B cell (primary cell): ENCODE data around the gene PRKCA. TPM values are rescaled to one million over a fixed set of nuclear protein-coding genes. Genes with fewer than 3 reads are reported as not detected.

Experiments used
- ATAC-seq: fragments of 200-7000 bp; cut with Tn5 transposase; one replicate; pipeline ENCODE4 v1.10.0; 2021; ENCODE audit warnings: low read depth, mild to moderate bottlenecking, moderate number of reproducible peaks, moderate library complexity
- CTCF ChIA-PET: fragments of 350-600 bp; sonication (Branson Sonifier 250); formaldehyde crosslinking; loops from one replicate; lab custom pipeline; 2021; ENCODE audit warnings: antibody characterized with exemption, inconsistent platforms; lab: Charles Lee
- POLR2A ChIA-PET: fragments of 350-600 bp; sonication (Branson Sonifier 250); formaldehyde crosslinking; loops from one replicate; lab custom pipeline; 2021; ENCODE audit warnings: antibody characterized with exemption; lab: Charles Lee
- DNase-seq: peaks from one replicate; pipeline ENCODE4 v3.0.0; 2013
- H2AFZ ChIP-seq: 2 replicates; pipeline ENCODE4 v1.6.1; 2012; ENCODE audit warnings: mild to moderate bottlenecking, low read depth, low read length; ENCODE audit not compliant: insufficient read depth, poor library complexity, severe bottlenecking
- H3K27ac ChIP-seq, 2 donors: 1 replicate in 1 of 2; 2 replicates in 1 of 2; pipeline ENCODE4 v1.5.1; 2012 to 2013; ENCODE audit warnings: low read length in 2 of 2, mild to moderate bottlenecking in 2 of 2, moderate library complexity in 1 of 2
- H3K27me3 ChIP-seq, 4 experiments: fragments of 200-600 bp in 1 of 4; sonication (generic) in 1 of 4; replicated peaks in 1 of 4; 1 replicate in 2 of 4; 2 replicates in 2 of 4; pipeline versions ENCODE4 v1.6.1 to v1.7.0; 2013 to 2016; ENCODE audit warnings: low read length in 3 of 4, mild to moderate bottlenecking in 2 of 4, mixed read lengths in 1 of 4, moderate library complexity in 1 of 4; ENCODE audit not compliant: insufficient read depth in 4 of 4, control insufficient read depth in 3 of 4; ENCODE audit errors: control extremely low read depth in 1 of 4
- H3K36me3 ChIP-seq, 2 experiments: replicated peaks in 1 of 2; 1 replicate in 1 of 2; 2 replicates in 1 of 2; pipeline versions ENCODE4 v1.6.1 to v1.7.1; 2013; ENCODE audit warnings: low read length in 1 of 2; ENCODE audit not compliant: insufficient read depth in 2 of 2, control insufficient read depth in 1 of 2; ENCODE audit errors: control extremely low read depth in 1 of 2, extremely low read depth in 1 of 2
- H3K4me1 ChIP-seq, 2 donors: fragments of 200-600 bp in 1 of 2; sonication (generic) in 1 of 2; 1 replicate in 1 of 2; 2 replicates in 1 of 2; pipeline versions ENCODE4 v1.5.1 to v1.6.1; 2013 to 2017; ENCODE audit warnings: low read length in 2 of 2; ENCODE audit not compliant: control insufficient read depth in 2 of 2, insufficient read depth in 2 of 2
- H3K4me2 ChIP-seq: replicated peaks from 2 replicates; pipeline ENCODE3; 2012; ENCODE audit warnings: mild to moderate bottlenecking, low read depth, low read length; ENCODE audit not compliant: poor library complexity, severe bottlenecking
- H3K4me3 ChIP-seq, 5 experiments: fragments of 200-600 bp in 1 of 5; sonication (generic) in 1 of 5; 1 replicate in 3 of 5; 2 replicates in 2 of 5; pipeline versions ENCODE4 v1.5.1 to v1.7.0; 2011 to 2016; ENCODE audit warnings: low read length in 4 of 5, mild to moderate bottlenecking in 4 of 5, low read depth in 2 of 5, control low read depth in 1 of 5, moderate library complexity in 1 of 5; ENCODE audit not compliant: insufficient read depth in 1 of 5; ENCODE audit errors: control extremely low read depth in 1 of 5, extremely low read depth in 1 of 5
- H3K79me2 ChIP-seq: fragments of 200-600 bp; sonication (generic); one replicate; pipeline ENCODE4 v1.6.0; 2016; ENCODE audit warnings: low read length; ENCODE audit not compliant: control insufficient read depth, insufficient read depth
- H3K9ac ChIP-seq: fragments of 200-600 bp; sonication (generic); 2 replicates; pipeline ENCODE4 v1.6.1; 2017; ENCODE audit warnings: mild to moderate bottlenecking, low read length, moderate library complexity
- H3K9me3 ChIP-seq, 3 donors: one replicate each; pipeline versions ENCODE4 v1.6.1 to v1.7.1; 2013; ENCODE audit warnings: low read length in 2 of 3; ENCODE audit not compliant: control insufficient read depth in 2 of 3, insufficient read depth in 1 of 3; ENCODE audit errors: control extremely low read depth in 1 of 3
- H4K20me1 ChIP-seq: 2 replicates; pipeline ENCODE4 v1.6.0; 2012; ENCODE audit warnings: mild to moderate bottlenecking, low read length; ENCODE audit not compliant: insufficient read depth, control insufficient read depth, poor library complexity, severe bottlenecking
- H3K27ac Mint-ChIP-seq: one replicate; pipeline ENCODE4 v1.8.0; 2021; ENCODE audit warnings: mixed read lengths
- H3K27me3 Mint-ChIP-seq: one replicate; pipeline ENCODE4 v1.8.0; 2021; ENCODE audit warnings: mixed read lengths
- H3K4me1 Mint-ChIP-seq: one replicate; pipeline ENCODE4 v1.8.0; 2021; ENCODE audit warnings: mixed read lengths
- H3K4me3 Mint-ChIP-seq: one replicate; pipeline ENCODE4 v1.8.0; 2021; ENCODE audit warnings: mixed read lengths
- H3K9me3 Mint-ChIP-seq: one replicate; pipeline ENCODE4 v1.8.0; 2022; ENCODE audit warnings: mixed read lengths; ENCODE audit not compliant: insufficient read depth
- EZH2 ChIP-seq: IDR thresholded peaks from 2 replicates; pipeline ENCODE4 v1.6.1; 2012; ENCODE audit warnings: borderline replicate concordance, low read depth, mild to moderate bottlenecking, moderate library complexity, low read length; ENCODE audit not compliant: insufficient read depth, poor library complexity, severe bottlenecking
- WGBS: methylation state at CpG from one replicate; pipeline ENCODE4 v1.1.5; 2013; ENCODE audit warnings: missing lambda C conversion rate; ENCODE audit not compliant: insufficient coverage; 5-methylcytosine and 5-hydroxymethylcytosine counted together
- intact Hi-C: fragments of 100-400 bp; cut with micrococcal nuclease; formaldehyde crosslinking; loops from one replicate; pipeline ENCODE4 v1.10.0; 2022
- polyA plus RNA-seq: library from polyadenylated mRNA; depleted of rRNA; stranded (reverse); fragments of >200 nt; gene quantifications from 2 replicates; pipeline ENCODE4 v1.2.3, GENCODE V29; 2012
- total RNA-seq, 2 donors: library from RNA; stranded (reverse); fragments of 120-200 nt in 1 of 2; gene quantifications; 1 replicate in 1 of 2; 2 replicates in 1 of 2; pipeline versions ENCODE4 v1.2.3 to v1.2.4, GENCODE V29; 2013 to 2022
- TF ChIP-seq, protein P1 (sequence below): fragments of 200-600 bp; IDR thresholded peaks from one replicate; pipeline ENCODE4 v1.8.0; 2022; ENCODE audit warnings: antibody characterized with exemption, mild to moderate bottlenecking

PRKCA gene
- total and polyA plus RNA-seq, 2 donors (not counting 1 experiment from before 2014, with no cell fraction given) = 0.33 to 7.7 TPM

- no peaks in the 10 kb centered on the region for H3K27me3 Mint-ChIP-seq
- Histone ChIP-seq H2AFZ (no peak overlapping the region), H3K79me2 (no peaks in the 10 kb centered on the region), H3K4me3 (no peak overlapping the region), H3K36me3 (no peaks in the 10 kb centered on the region), H4K20me1 (no peaks in the 10 kb centered on the region), H3K9me3 (no peaks in the 10 kb centered on the region), H3K27ac (no peak overlapping the region), H3K4me2 (no peak overlapping the region), H3K9ac (no peak overlapping the region), H3K27me3 (no peaks in the 10 kb centered on the region), H3K4me1 (peaks cover 0 to 4% of the 10 kb centered on the region in 2 donors)
- TF ChIP-seq, protein P1, sequence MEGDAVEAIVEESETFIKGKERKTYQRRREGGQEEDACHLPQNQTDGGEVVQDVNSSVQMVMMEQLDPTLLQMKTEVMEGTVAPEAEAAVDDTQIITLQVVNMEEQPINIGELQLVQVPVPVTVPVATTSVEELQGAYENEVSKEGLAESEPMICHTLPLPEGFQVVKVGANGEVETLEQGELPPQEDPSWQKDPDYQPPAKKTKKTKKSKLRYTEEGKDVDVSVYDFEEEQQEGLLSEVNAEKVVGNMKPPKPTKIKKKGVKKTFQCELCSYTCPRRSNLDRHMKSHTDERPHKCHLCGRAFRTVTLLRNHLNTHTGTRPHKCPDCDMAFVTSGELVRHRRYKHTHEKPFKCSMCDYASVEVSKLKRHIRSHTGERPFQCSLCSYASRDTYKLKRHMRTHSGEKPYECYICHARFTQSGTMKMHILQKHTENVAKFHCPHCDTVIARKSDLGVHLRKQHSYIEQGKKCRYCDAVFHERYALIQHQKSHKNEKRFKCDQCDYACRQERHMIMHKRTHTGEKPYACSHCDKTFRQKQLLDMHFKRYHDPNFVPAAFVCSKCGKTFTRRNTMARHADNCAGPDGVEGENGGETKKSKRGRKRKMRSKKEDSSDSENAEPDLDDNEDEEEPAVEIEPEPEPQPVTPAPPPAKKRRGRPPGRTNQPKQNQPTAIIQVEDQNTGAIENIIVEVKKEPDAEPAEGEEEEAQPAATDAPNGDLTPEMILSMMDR = no peak
- TF ChIP-seq EZH2 = no peak
- DNase-seq (no peak), ATAC-seq (no peak)
- H3K27ac Mint-ChIP-seq = no peak overlapping the region
- ChIA-PET CTCF (interaction anchor here (1.0 kb wide), 1 partner anchor 9 kb away, joined by 4 read pairs; no protein-coding TSS in a partner anchor), POLR2A (no interaction called here)
- peaks cover 11% of the 10 kb centered on the region for H3K4me1 Mint-ChIP-seq
- no peaks in the 10 kb centered on the region for H3K9me3 Mint-ChIP-seq
- H3K4me3 Mint-ChIP-seq = no peak overlapping the region
- WGBS = no CpG with 5 or more reads among the region's 1 CpG
- intact Hi-C loops = no loop called here
These were observed 163.3 kb downstream of the PRKCA start for GRCh38 chr17:66465701-66466100.

GRCh38 chr17:66466106-66466820 lies 163.8 kb downstream of the PRKCA start:
- intact Hi-C loops = no loop called here
- H4K20me1 ChIP-seq = no peaks in the 10 kb centered on the region
- ChIA-PET CTCF (interaction anchor here (1.0 kb wide), 1 partner anchor 8 kb away, joined by 4 read pairs; no protein-coding TSS in a partner anchor), POLR2A (no interaction called here)
- WGBS = 88% methylated on average over 7 of the region's 11 CpGs
- peaks cover 11% of the 10 kb centered on the region for H3K4me1 Mint-ChIP-seq
- H3K9me3 Mint-ChIP-seq = no peaks in the 10 kb centered on the region
- TF ChIP-seq, protein P1 = no peak
- no peak for TF ChIP-seq EZH2
- H3K4me1 ChIP-seq = peaks cover 0 to 4% of the 10 kb centered on the region in 2 donors
- no peak overlapping the region for H3K27ac Mint-ChIP-seq
- DNase-seq (no peak), ATAC-seq (no peak)
- H3K36me3 ChIP-seq = no peaks in the 10 kb centered on the region
- H3K79me2 ChIP-seq = no peaks in the 10 kb centered on the region
- no peaks in the 10 kb centered on the region for H3K9me3 ChIP-seq
- no peak overlapping the region for H3K27ac ChIP-seq
- H3K4me2 ChIP-seq = no peak overlapping the region
- H3K9ac ChIP-seq = no peak overlapping the region
- no peak overlapping the region for H2AFZ ChIP-seq
- no peaks in the 10 kb centered on the region for H3K27me3 ChIP-seq
- H3K4me3 ChIP-seq = no peak overlapping the region
- no peaks in the 10 kb centered on the region for H3K27me3 Mint-ChIP-seq
- no peak overlapping the region for H3K4me3 Mint-ChIP-seq
